Measurements from ENCODE around the gene NPAS1.

DNA sequence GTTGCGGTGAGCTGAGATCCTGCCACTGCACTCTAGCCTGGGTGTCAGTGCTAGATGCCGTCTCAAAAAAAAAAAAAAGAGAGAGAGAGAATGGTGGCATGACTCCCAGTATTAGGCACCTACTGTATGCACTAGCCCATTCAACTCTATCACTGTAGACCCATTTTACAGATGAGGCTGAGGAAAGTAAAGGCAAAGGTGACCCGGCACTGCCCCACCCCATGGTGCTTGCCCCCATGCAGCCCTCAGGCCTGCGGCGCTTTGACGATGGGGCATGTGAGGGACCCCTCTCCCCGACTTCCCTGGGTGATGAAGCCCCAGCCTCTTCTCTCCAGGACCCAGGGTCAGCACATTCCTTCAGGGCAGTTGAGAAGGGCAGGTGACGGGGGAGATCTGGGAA is 7.3 kb downstream of the NPAS1 start:
- TF ChIP-seq EZH2 (IDR thresholded peaks at IDR 0.05; ENCODE audit: low read depth, low read length, severe bottlenecking), result no peak
- TF ChIP-seq, protein P1, sequence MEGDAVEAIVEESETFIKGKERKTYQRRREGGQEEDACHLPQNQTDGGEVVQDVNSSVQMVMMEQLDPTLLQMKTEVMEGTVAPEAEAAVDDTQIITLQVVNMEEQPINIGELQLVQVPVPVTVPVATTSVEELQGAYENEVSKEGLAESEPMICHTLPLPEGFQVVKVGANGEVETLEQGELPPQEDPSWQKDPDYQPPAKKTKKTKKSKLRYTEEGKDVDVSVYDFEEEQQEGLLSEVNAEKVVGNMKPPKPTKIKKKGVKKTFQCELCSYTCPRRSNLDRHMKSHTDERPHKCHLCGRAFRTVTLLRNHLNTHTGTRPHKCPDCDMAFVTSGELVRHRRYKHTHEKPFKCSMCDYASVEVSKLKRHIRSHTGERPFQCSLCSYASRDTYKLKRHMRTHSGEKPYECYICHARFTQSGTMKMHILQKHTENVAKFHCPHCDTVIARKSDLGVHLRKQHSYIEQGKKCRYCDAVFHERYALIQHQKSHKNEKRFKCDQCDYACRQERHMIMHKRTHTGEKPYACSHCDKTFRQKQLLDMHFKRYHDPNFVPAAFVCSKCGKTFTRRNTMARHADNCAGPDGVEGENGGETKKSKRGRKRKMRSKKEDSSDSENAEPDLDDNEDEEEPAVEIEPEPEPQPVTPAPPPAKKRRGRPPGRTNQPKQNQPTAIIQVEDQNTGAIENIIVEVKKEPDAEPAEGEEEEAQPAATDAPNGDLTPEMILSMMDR (IDR thresholded peaks at IDR 0.05; ENCODE audit: control extremely low read depth in 1 of 3, insufficient read depth in 1 of 3, low read depth in 1 of 3, low read length in 3 of 3), result no peak
- no peak for TF ChIP-seq POLR2A (IDR thresholded peaks at IDR 0.05; ENCODE audit: control extremely low read depth in 1 of 2, low read depth in 2 of 2, low read length in 2 of 2)
- no peak for TF ChIP-seq CREB1 (IDR thresholded peaks at IDR 0.05)
- TF ChIP-seq POLR2AphosphoS5 (IDR thresholded peaks at IDR 0.05; ENCODE audit: low read depth, low read length), result no peak
